ENCODE measurements around the gene SAV1. TPM values are rescaled to one million over a fixed set of nuclear protein-coding genes. Genes with fewer than 3 reads are reported as not detected.
"Not testable (repeated sequence)": the region's sequence is repeated elsewhere in the genome, so short reads cannot be mapped to it uniquely, and the experiment has no call there.

Gene SAV1
- total RNA-seq, 4 donors from 2014 or later, result 34.8 to 48.7 (median 42.5) TPM

- H3K4me3 ChIP-seq, result no peak overlapping the region
- no peaks in the 10 kb centered on the region for H3K36me3 ChIP-seq
- H3K9me3 ChIP-seq, result no peaks in the 10 kb centered on the region
- no peak overlapping the region for H3K27ac ChIP-seq
- ATAC-seq, result no peak
- 92 to 98% methylated on average over 8 to 14 of the region's 22 CpGs for WGBS, 2 donors (ENCODE audit: low coverage in 1 of 2)
- H3K4me1 ChIP-seq, result no peaks in the 10 kb centered on the region
- TF ChIP-seq, protein P1, sequence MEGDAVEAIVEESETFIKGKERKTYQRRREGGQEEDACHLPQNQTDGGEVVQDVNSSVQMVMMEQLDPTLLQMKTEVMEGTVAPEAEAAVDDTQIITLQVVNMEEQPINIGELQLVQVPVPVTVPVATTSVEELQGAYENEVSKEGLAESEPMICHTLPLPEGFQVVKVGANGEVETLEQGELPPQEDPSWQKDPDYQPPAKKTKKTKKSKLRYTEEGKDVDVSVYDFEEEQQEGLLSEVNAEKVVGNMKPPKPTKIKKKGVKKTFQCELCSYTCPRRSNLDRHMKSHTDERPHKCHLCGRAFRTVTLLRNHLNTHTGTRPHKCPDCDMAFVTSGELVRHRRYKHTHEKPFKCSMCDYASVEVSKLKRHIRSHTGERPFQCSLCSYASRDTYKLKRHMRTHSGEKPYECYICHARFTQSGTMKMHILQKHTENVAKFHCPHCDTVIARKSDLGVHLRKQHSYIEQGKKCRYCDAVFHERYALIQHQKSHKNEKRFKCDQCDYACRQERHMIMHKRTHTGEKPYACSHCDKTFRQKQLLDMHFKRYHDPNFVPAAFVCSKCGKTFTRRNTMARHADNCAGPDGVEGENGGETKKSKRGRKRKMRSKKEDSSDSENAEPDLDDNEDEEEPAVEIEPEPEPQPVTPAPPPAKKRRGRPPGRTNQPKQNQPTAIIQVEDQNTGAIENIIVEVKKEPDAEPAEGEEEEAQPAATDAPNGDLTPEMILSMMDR (IDR thresholded peaks at IDR 0.05), result no peak
- no peak for TF ChIP-seq EP300 (IDR thresholded peaks at IDR 0.05)
- TF ChIP-seq POLR2AphosphoS5 (IDR thresholded peaks at IDR 0.05), result no peak
- no peak for TF ChIP-seq POLR2A (IDR thresholded peaks at IDR 0.05)
- no peaks in the 10 kb centered on the region for H3K27me3 ChIP-seq
Measured at GRCh38 chr14:50705026-50705593, 37.0 kb upstream of the SAV1 start.

DNA sequence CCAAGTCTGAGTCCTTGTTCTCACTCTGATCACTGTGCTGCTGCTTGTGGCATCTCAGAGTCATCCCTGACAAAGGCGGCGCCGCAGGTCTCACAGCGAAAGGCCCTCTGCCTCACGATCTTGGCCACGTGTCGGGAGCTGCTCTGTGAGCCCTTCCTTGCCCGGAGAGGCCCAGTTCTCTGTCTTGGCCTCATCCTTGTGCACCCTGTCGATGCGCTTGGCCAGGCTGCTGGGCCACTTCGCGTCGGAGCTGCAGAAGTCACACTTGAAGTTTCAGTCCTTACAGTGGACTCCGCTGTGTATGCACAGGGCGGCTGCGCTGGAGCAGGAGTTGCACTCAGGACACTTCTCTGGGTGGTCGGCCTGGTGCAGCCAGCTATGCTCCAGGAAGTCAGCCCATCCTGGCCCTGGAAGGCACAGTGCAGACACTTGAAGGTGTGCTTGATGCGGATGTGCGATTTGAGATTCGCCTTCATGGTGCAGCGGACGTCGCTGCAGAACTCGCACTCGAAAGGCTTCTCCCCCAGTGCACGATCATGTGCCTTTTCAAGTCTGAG is 36.4 kb upstream of the SAV1 start:
- Histone ChIP-seq H3K27ac (no peak overlapping the region), H3K9me3 (no peaks in the 10 kb centered on the region), H3K4me1 (no peaks in the 10 kb centered on the region), H3K36me3 (no peaks in the 10 kb centered on the region), H3K4me3 (no peak overlapping the region), H3K27me3 (no peaks in the 10 kb centered on the region)
- no peak for ATAC-seq
- no peak for TF ChIP-seq POLR2A (IDR thresholded peaks at IDR 0.05)
- no peak for TF ChIP-seq POLR2AphosphoS5 (IDR thresholded peaks at IDR 0.05)
- no peak for TF ChIP-seq EP300 (IDR thresholded peaks at IDR 0.05)
- TF ChIP-seq, protein P1 (IDR thresholded peaks at IDR 0.05), result no peak
- WGBS, 2 donors (ENCODE audit: low coverage in 1 of 2), result 100% methylated on average over 1 of the region's 26 CpGs; no CpG with 5 or more reads in 1 of the 2 donors

- Histone ChIP-seq H3K27ac (no peak overlapping the region), H3K27me3 (no peaks in the 10 kb centered on the region), H3K4me3 (no peak overlapping the region), H3K4me1 (no peaks in the 10 kb centered on the region), H3K9me3 (peaks cover 0 to 8% (median 0%) of the 10 kb centered on the region in 3 donors), H3K36me3 (no peaks in the 10 kb centered on the region)
- TF ChIP-seq EP300 (IDR thresholded peaks at IDR 0.05), result no peak
- no peak for TF ChIP-seq POLR2A (IDR thresholded peaks at IDR 0.05)
- no peak for TF ChIP-seq POLR2AphosphoS5 (IDR thresholded peaks at IDR 0.05)
- TF ChIP-seq, protein P1 (IDR thresholded peaks at IDR 0.05), result no peak
- WGBS, 2 donors (ENCODE audit: low coverage in 1 of 2), result 58 to 71% methylated on average over 4 of the region's 4 CpGs
- no peak for ATAC-seq
Measured at GRCh38 chr14:50697659-50698290, 29.7 kb upstream of the SAV1 start.

DNA sequence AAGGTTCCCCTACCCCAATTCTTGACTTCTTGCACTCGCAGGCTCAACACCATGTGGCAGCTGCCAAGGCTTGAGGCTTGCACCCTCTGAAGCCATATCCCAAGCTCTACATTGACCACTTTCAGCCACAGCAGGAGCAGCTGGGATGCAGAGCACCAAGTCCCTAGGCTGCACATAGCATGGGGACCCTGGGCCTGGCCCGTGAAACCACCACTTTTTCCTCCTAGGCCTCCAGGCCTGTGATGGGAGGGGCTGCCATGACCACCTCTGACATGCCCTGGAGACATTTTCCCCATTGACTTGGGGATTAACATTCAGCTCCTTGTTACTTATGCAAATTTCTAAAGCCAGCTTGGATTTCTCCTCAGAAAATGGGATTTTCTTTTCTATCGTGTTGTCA is 26.2 kb upstream of the SAV1 start:
- H3K4me1 ChIP-seq, H3K27me3 ChIP-seq, H3K9me3 ChIP-seq, ATAC-seq, H3K4me3 ChIP-seq, H3K27ac ChIP-seq, H3K36me3 ChIP-seq: not testable (repeated sequence)
- 100% methylated on average over 1 of the region's 3 CpGs for WGBS, 2 donors (ENCODE audit: low coverage in 1 of 2)

GRCh38 chr14:50688875-50689274 is 20.8 kb upstream of the SAV1 start:
- no peak overlapping the region for H3K27ac ChIP-seq
- peaks cover 0 to 2% (median 0%) of the 10 kb centered on the region in 3 donors for H3K9me3 ChIP-seq
- H3K4me3 ChIP-seq, result no peak overlapping the region
- WGBS, 2 donors (ENCODE audit: low coverage in 1 of 2), result 100% methylated on average over 1 of the region's 1 CpG; no CpG with 5 or more reads in 1 of the 2 donors
- H3K4me1 ChIP-seq, result no peaks in the 10 kb centered on the region
- H3K27me3 ChIP-seq, result no peaks in the 10 kb centered on the region
- TF ChIP-seq, protein P1 (IDR thresholded peaks at IDR 0.05), result no peak
- TF ChIP-seq POLR2AphosphoS5 (IDR thresholded peaks at IDR 0.05) (no peak), POLR2A (IDR thresholded peaks at IDR 0.05) (no peak), EP300 (IDR thresholded peaks at IDR 0.05) (no peak)
- no peak for ATAC-seq
- no peaks in the 10 kb centered on the region for H3K36me3 ChIP-seq
